Neural cell (in vitro differentiated cells): ENCODE results near the gene METTL6. TPM values are rescaled to one million over a fixed set of nuclear protein-coding genes. Genes with fewer than 3 reads are reported as not detected.
"Not testable (repeated sequence)": the region's sequence is repeated elsewhere in the genome, so short reads cannot be mapped to it uniquely, and the experiment has no call there.

Source experiments
- H2AFZ ChIP-seq: fragments of 200-600, 300-800 bp; sonication (generic), shearing (Covaris generic); 2 replicates; pipeline ENCODE4 v1.6.0; 2014; ENCODE audit warnings: low read depth, mild to moderate bottlenecking, antibody characterized with exemption, low read length, moderate library complexity
- H3F3A ChIP-seq: fragments of 200-600 bp; shearing (Covaris generic); 2 replicates; pipeline ENCODE4 v1.6.1; 2016; ENCODE audit warnings: mild to moderate bottlenecking, moderate library complexity, mixed read lengths, antibody characterized with exemption, low read length; ENCODE audit not compliant: insufficient read depth, poor library complexity, severe bottlenecking
- H3K27ac ChIP-seq: fragments of 200-600, 300-800 bp; sonication (generic), shearing (Covaris generic); 2 replicates; pipeline ENCODE4 v1.5.1; 2014; ENCODE audit warnings: mild to moderate bottlenecking, low read length, moderate library complexity
- H3K27me3 ChIP-seq: fragments of 300-800, 200-600 bp; sonication (generic), shearing (Covaris generic); 2 replicates; pipeline ENCODE4 v1.6.0; 2014; ENCODE audit warnings: mild to moderate bottlenecking, low read depth, low read length, moderate library complexity; ENCODE audit not compliant: insufficient read depth
- H3K36me3 ChIP-seq: fragments of 300-800, 200-600 bp; sonication (generic), shearing (Covaris generic); 2 replicates; pipeline ENCODE4 v1.5.1; 2014; ENCODE audit warnings: mild to moderate bottlenecking, antibody characterized with exemption, low read length, moderate library complexity; ENCODE audit not compliant: insufficient read depth
- H3K4me2 ChIP-seq: fragments of 300-800, 200-600 bp; sonication (generic), shearing (Covaris generic); 2 replicates; pipeline ENCODE4 v1.6.0; 2014; ENCODE audit warnings: mild to moderate bottlenecking, low read length
- H3K4me3 ChIP-seq: fragments of 300-800, 200-600 bp; sonication (generic), shearing (Covaris generic); 2 replicates; pipeline ENCODE4 v1.5.1; 2014; ENCODE audit warnings: mild to moderate bottlenecking, low read length, moderate library complexity
- H3K79me2 ChIP-seq: fragments of 200-600 bp; shearing (Covaris generic); replicated peaks from 2 replicates; pipeline ENCODE4 v1.6.0; 2014; ENCODE audit warnings: mild to moderate bottlenecking, low read length, moderate library complexity; ENCODE audit not compliant: insufficient read depth
- H3K9ac ChIP-seq: fragments of 300-800, 200-600 bp; sonication (generic), shearing (Covaris generic); 2 replicates; pipeline ENCODE4 v1.6.1; 2016; ENCODE audit warnings: mild to moderate bottlenecking, low read length, mixed read lengths
- H3K9me2 ChIP-seq: fragments of 200-600 bp; shearing (Covaris generic); 2 replicates; pipeline ENCODE4 v1.6.1; 2016; ENCODE audit warnings: mild to moderate bottlenecking, low read length, mixed read lengths; ENCODE audit not compliant: insufficient read depth
- H3K9me3 ChIP-seq: fragments of 200-600, 300-800 bp; sonication (generic), shearing (Covaris generic); 2 replicates; pipeline ENCODE4 v1.6.1; 2016; ENCODE audit warnings: mild to moderate bottlenecking, mixed run types, low read length, moderate library complexity, mixed read lengths
- H4K20me1 ChIP-seq: fragments of 200-600 bp; shearing (Covaris generic); 2 replicates; pipeline ENCODE4 v1.6.1; 2016; ENCODE audit warnings: mild to moderate bottlenecking, mixed run types; ENCODE audit not compliant: insufficient read depth
- CTCF ChIP-seq: fragments of 450-650 bp; IDR thresholded peaks from 2 replicates; pipeline ENCODE4 v1.5.1; 2014; ENCODE audit warnings: antibody characterized with exemption, mild to moderate bottlenecking, moderate library complexity; ENCODE audit not compliant: poor library complexity, severe bottlenecking
- EP300 ChIP-seq: fragments of 450-650 bp; conservative IDR thresholded peaks from 2 replicates; pipeline ENCODE4 v1.6.1; 2014; ENCODE audit warnings: antibody characterized with exemption, mild to moderate bottlenecking, moderate library complexity; ENCODE audit not compliant: poor library complexity, severe bottlenecking
- EZH2 ChIP-seq: fragments of 200-600, 300-800 bp; shearing (Covaris generic), sonication (generic); IDR thresholded peaks from 2 replicates; pipeline ENCODE4 v1.6.1; 2014; ENCODE audit warnings: antibody characterized with exemption, low read length, borderline replicate concordance, mild to moderate bottlenecking; ENCODE audit not compliant: insufficient read depth, poor library complexity, severe bottlenecking
- MXI1 ChIP-seq: fragments of 450-650 bp; conservative IDR thresholded peaks from 2 replicates; pipeline ENCODE4 v1.6.1; 2014; ENCODE audit warnings: antibody characterized with exemption, mild to moderate bottlenecking; ENCODE audit not compliant: poor library complexity, severe bottlenecking
- POLR2AphosphoS5 ChIP-seq: IDR thresholded peaks from 2 replicates; pipeline ENCODE4 v1.6.1; 2012
- RAD21 ChIP-seq: fragments of 450-650 bp; conservative IDR thresholded peaks from 2 replicates; pipeline ENCODE4 v1.6.1; 2014; ENCODE audit warnings: antibody characterized with exemption, mild to moderate bottlenecking, moderate library complexity
- SMC3 ChIP-seq: fragments of 450-650 bp; conservative IDR thresholded peaks from 2 replicates; pipeline ENCODE4 v1.6.1; 2014; ENCODE audit warnings: antibody characterized with exemption, mild to moderate bottlenecking, moderate library complexity; ENCODE audit not compliant: poor library complexity
- TAF1 ChIP-seq: IDR thresholded peaks from 2 replicates; pipeline ENCODE4 v1.6.1; 2012; ENCODE audit warnings: low read depth
- polyA plus RNA-seq: library from polyadenylated mRNA; depleted of rRNA; stranded (reverse); fragments of >200 nt; gene quantifications from 2 replicates; pipeline ENCODE4 v1.2.3, GENCODE V29; 2014
- TF ChIP-seq, protein P1 (sequence below): IDR thresholded peaks from 2 replicates; pipeline ENCODE4 v1.6.1; 2012; ENCODE audit warnings: borderline replicate concordance

METTL6 gene
- polyA plus RNA-seq, 1 donor from 2014 or later = 60.8 TPM

GRCh38 chr3:15458212-15458780 lies 31.0 kb upstream of the METTL6 start:
- Histone ChIP-seq H3K9me3 (no peaks in the 10 kb centered on the region), H3K9ac (no peak overlapping the region), H3K27me3 (no peaks in the 10 kb centered on the region), H3K9me2 (no peaks in the 10 kb centered on the region), H2AFZ (no peak overlapping the region), H3F3A (no peaks in the 10 kb centered on the region), H3K27ac (no peak overlapping the region), H3K4me2 (no peak overlapping the region), H4K20me1 (no peaks in the 10 kb centered on the region), H3K4me3 (no peak overlapping the region), H3K36me3 (no peaks in the 10 kb centered on the region), H3K79me2 (no peaks in the 10 kb centered on the region)
- TF ChIP-seq RAD21 = no peak
- no peak for TF ChIP-seq EP300
- TF ChIP-seq EZH2 = no peak
- no peak for TF ChIP-seq CTCF
- TF ChIP-seq MXI1 = no peak
- TF ChIP-seq, protein P1, sequence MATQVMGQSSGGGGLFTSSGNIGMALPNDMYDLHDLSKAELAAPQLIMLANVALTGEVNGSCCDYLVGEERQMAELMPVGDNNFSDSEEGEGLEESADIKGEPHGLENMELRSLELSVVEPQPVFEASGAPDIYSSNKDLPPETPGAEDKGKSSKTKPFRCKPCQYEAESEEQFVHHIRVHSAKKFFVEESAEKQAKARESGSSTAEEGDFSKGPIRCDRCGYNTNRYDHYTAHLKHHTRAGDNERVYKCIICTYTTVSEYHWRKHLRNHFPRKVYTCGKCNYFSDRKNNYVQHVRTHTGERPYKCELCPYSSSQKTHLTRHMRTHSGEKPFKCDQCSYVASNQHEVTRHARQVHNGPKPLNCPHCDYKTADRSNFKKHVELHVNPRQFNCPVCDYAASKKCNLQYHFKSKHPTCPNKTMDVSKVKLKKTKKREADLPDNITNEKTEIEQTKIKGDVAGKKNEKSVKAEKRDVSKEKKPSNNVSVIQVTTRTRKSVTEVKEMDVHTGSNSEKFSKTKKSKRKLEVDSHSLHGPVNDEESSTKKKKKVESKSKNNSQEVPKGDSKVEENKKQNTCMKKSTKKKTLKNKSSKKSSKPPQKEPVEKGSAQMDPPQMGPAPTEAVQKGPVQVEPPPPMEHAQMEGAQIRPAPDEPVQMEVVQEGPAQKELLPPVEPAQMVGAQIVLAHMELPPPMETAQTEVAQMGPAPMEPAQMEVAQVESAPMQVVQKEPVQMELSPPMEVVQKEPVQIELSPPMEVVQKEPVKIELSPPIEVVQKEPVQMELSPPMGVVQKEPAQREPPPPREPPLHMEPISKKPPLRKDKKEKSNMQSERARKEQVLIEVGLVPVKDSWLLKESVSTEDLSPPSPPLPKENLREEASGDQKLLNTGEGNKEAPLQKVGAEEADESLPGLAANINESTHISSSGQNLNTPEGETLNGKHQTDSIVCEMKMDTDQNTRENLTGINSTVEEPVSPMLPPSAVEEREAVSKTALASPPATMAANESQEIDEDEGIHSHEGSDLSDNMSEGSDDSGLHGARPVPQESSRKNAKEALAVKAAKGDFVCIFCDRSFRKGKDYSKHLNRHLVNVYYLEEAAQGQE = no peak
- no peak for TF ChIP-seq POLR2AphosphoS5
- no peak for TF ChIP-seq TAF1
- no peak for TF ChIP-seq SMC3

GRCh38 chr3:15456915-15457314 lies 29.6 kb upstream of the METTL6 start:
- not testable (repeated sequence) for H4K20me1 ChIP-seq, H3K9me3 ChIP-seq, H3K9ac ChIP-seq, H3K79me2 ChIP-seq, H3K27ac ChIP-seq, H3F3A ChIP-seq, H3K9me2 ChIP-seq, H3K4me3 ChIP-seq, H3K27me3 ChIP-seq, H2AFZ ChIP-seq, H3K4me2 ChIP-seq, H3K36me3 ChIP-seq

DNA sequence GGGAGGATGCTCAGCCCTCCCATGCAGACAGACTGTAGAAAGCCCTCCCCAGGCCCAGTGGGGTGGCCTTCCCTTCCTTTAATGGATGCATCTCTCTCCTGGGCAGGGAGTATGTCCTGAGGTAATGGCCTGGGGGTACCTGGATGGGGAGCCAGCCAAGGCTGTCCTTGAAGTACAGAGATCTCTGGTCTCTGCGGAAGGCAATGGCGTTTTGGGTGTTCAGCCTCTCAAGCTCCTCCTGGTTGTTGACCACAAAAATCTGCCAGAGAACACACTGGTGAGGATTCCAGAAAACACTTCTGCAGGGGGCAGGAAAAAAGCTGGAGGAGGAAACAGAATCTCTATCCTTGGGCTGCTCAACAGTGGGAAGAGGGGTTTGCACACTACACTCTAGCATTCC lies 29.0 kb upstream of the METTL6 start:
- H3K4me2 ChIP-seq = no peak overlapping the region
- H3K36me3 ChIP-seq = no peaks in the 10 kb centered on the region
- H2AFZ ChIP-seq = no peak overlapping the region
- H3K79me2 ChIP-seq = no peaks in the 10 kb centered on the region
- H3K4me3 ChIP-seq = no peak overlapping the region
- no peaks in the 10 kb centered on the region for H3K9me2 ChIP-seq
- TF ChIP-seq RAD21 = no peak
- TF ChIP-seq SMC3 = no peak
- no peak for TF ChIP-seq EP300
- no peaks in the 10 kb centered on the region for H4K20me1 ChIP-seq
- H3K9ac ChIP-seq = no peak overlapping the region
- H3K9me3 ChIP-seq = no peaks in the 10 kb centered on the region
- H3K27me3 ChIP-seq = no peaks in the 10 kb centered on the region
- no peak overlapping the region for H3K27ac ChIP-seq
- H3F3A ChIP-seq = no peaks in the 10 kb centered on the region
